ENCODE data around the gene COL25A1. TPM values are rescaled to one million over a fixed set of nuclear protein-coding genes. Genes with fewer than 3 reads are reported as not detected.

COL25A1 gene
- total and polyA plus RNA-seq, 11 donors = 0.19 to 1.8 (median 0.50) TPM

- H3K9me3 ChIP-seq = no peaks in the 10 kb centered on the region
- ATAC-seq (no peak), DNase-seq (no peak)
- H3K4me1 ChIP-seq = no peaks in the 10 kb centered on the region
- no peaks in the 10 kb centered on the region for H3K36me3 ChIP-seq
- no peak overlapping the region for H3K27ac ChIP-seq
- no peaks in the 10 kb centered on the region for H3K27me3 ChIP-seq
- intact Hi-C loops (cut with DNase I) = no loop called here
- no peak overlapping the region for H3K4me3 ChIP-seq
- 72 to 92% (median 82%) methylated on average over 2 of the region's 2 CpGs for WGBS, 4 donors
- TF ChIP-seq POLR2A (IDR thresholded peaks at IDR 0.05) (no peak), CTCF (IDR thresholded peaks at IDR 0.05) (no peak)
Observed at GRCh38 chr4:108846568-108846967, 455.9 kb downstream of the COL25A1 start.

DNA sequence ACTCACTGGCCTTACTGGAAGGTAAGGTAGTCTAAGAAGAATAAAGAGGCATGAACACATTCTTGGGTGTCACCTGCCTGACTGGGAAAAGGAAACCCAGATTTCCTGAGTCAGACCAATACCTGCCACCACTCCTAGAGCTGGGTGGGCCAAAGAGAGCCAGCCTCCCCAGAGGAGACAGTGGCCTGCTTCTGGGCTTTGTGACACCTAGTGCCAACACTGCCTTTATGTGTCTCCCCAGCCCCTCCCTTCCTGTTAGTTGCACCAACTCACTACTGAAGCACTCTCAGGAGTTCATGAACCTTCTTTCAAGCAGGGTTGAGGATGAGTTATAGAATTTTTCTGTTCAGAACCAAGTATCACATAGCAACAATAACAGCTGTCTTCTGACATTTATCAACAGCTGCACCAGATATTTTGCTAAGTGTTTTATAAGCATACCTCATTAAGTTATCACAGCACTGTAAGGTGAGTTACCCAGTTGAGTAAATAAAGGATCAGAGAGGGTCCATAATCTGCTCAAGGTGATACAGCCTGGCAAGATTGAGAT lies 462.0 kb downstream of the COL25A1 start:
- Histone ChIP-seq H3K4me1 (no peaks in the 10 kb centered on the region), H3K27me3 (no peaks in the 10 kb centered on the region), H3K36me3 (no peaks in the 10 kb centered on the region), H3K9me3 (no peaks in the 10 kb centered on the region), H3K4me3 (no peak overlapping the region), H3K27ac (no peak overlapping the region)
- no peak for DNase-seq
- intact Hi-C loops (cut with DNase I) = loop anchor here in 1 of 10 donors (5.0 kb wide), 1 partner anchor 557 kb away; no protein-coding TSS in a partner anchor
- no peak for ATAC-seq
- no peak for TF ChIP-seq CTCF (IDR thresholded peaks at IDR 0.05)
- no peak for TF ChIP-seq POLR2A (IDR thresholded peaks at IDR 0.05)

- 91 to 96% (median 94%) methylated on average over 3 of the region's 3 CpGs for WGBS, 4 donors
- no peaks in the 10 kb centered on the region for H3K4me1 ChIP-seq
- H3K36me3 ChIP-seq = no peaks in the 10 kb centered on the region
- TF ChIP-seq POLR2A (IDR thresholded peaks at IDR 0.05) (no peak), CTCF (IDR thresholded peaks at IDR 0.05) (no peak)
- H3K9me3 ChIP-seq = no peaks in the 10 kb centered on the region
- intact Hi-C loops (cut with DNase I) = loop anchor here in 6 of 10 donors (5.0 to 10.0 kb wide), 2 partner anchors 455 to 568 kb away; no protein-coding TSS in a partner anchor
- no peak for DNase-seq
- no peaks in the 10 kb centered on the region for H3K27me3 ChIP-seq
- no peak overlapping the region for H3K4me3 ChIP-seq
- no peak overlapping the region for H3K27ac ChIP-seq
- ATAC-seq = no peak
Observed at GRCh38 chr4:108839333-108839732, 463.1 kb downstream of the COL25A1 start.

- ATAC-seq (no peak), DNase-seq (no peak)
- intact Hi-C loops (cut with DNase I) = loop anchor here in 6 of 10 donors (5.0 to 10.0 kb wide), 2 partner anchors 456 to 569 kb away; no protein-coding TSS in a partner anchor
- H3K9me3 ChIP-seq = no peaks in the 10 kb centered on the region
- no peaks in the 10 kb centered on the region for H3K36me3 ChIP-seq
- TF ChIP-seq POLR2A (IDR thresholded peaks at IDR 0.05) (no peak), CTCF (IDR thresholded peaks at IDR 0.05) (no peak)
- WGBS, 4 donors = 69 to 78% (median 71%) methylated on average over 4 of the region's 4 CpGs
- no peak overlapping the region for H3K4me3 ChIP-seq
- no peaks in the 10 kb centered on the region for H3K27me3 ChIP-seq
- no peaks in the 10 kb centered on the region for H3K4me1 ChIP-seq
- H3K27ac ChIP-seq = no peak overlapping the region
Observed at GRCh38 chr4:108838451-108838850, 464.0 kb downstream of the COL25A1 start.

Data from heart left ventricle (tissue), 16 donors.